IPS-18a (cell line): ENCODE results near the gene GRK6.
"Not testable (repeated sequence)": the region's sequence is repeated elsewhere in the genome, so short reads cannot be mapped to it uniquely, and the experiment has no call there.

Experiments used
- H3K27ac ChIP-seq: one replicate; pipeline ENCODE4 v1.5.1; 2013; ENCODE audit warnings: low read length
- H3K27me3 ChIP-seq: one replicate; pipeline ENCODE4 v1.6.1; 2013; ENCODE audit warnings: mild to moderate bottlenecking, low read length; ENCODE audit not compliant: control insufficient read depth, insufficient read depth
- H3K36me3 ChIP-seq: one replicate; pipeline ENCODE4 v1.6.1; 2013; ENCODE audit warnings: low read depth, low read length; ENCODE audit not compliant: control insufficient read depth
- H3K4me1 ChIP-seq: one replicate; pipeline ENCODE4 v1.6.1; 2013; ENCODE audit warnings: low read depth, low read length; ENCODE audit not compliant: control insufficient read depth
- H3K4me3 ChIP-seq: one replicate; pipeline ENCODE4 v1.5.1; 2013; ENCODE audit warnings: low read length
- H3K9ac ChIP-seq: one replicate; pipeline ENCODE4 v1.6.1; 2013; ENCODE audit warnings: mild to moderate bottlenecking, low read length, moderate library complexity
- H3K9me3 ChIP-seq: one replicate; pipeline ENCODE4 v1.6.1; 2013; ENCODE audit warnings: low read depth, low read length; ENCODE audit not compliant: control insufficient read depth

GRK6 gene

GRCh38 chr5:177417081-177417480 lies 9.4 kb upstream of the GRK6 start:
- H3K9ac ChIP-seq, H3K4me3 ChIP-seq, H3K9me3 ChIP-seq, H3K36me3 ChIP-seq, H3K27ac ChIP-seq, H3K4me1 ChIP-seq: not testable (repeated sequence)
- peaks cover 13% of the 10 kb centered on the region for H3K27me3 ChIP-seq

GRCh38 chr5:177419046-177419445 lies 7.4 kb upstream of the GRK6 start:
- no peak overlapping the region for H3K9ac ChIP-seq
- H3K27ac ChIP-seq: no peak overlapping the region
- no peak overlapping the region for H3K4me3 ChIP-seq
- no peaks in the 10 kb centered on the region for H3K36me3 ChIP-seq
- no peaks in the 10 kb centered on the region for H3K9me3 ChIP-seq
- no peaks in the 10 kb centered on the region for H3K4me1 ChIP-seq
- H3K27me3 ChIP-seq: peaks cover 3% of the 10 kb centered on the region

GRCh38 chr5:177420472-177420871 lies 6.0 kb upstream of the GRK6 start:
- not testable (repeated sequence) for H3K4me3 ChIP-seq, H3K27ac ChIP-seq, H3K27me3 ChIP-seq, H3K9me3 ChIP-seq, H3K9ac ChIP-seq, H3K4me1 ChIP-seq, H3K36me3 ChIP-seq

GRCh38 chr5:177421062-177421798 lies 5.2 kb upstream of the GRK6 start:
- Histone ChIP-seq H3K27ac (no peak overlapping the region), H3K27me3 (no peaks in the 10 kb centered on the region), H3K9ac (no peak overlapping the region), H3K4me3 (no peak overlapping the region), H3K4me1 (peaks cover 3% of the 10 kb centered on the region), H3K36me3 (no peaks in the 10 kb centered on the region), H3K9me3 (no peaks in the 10 kb centered on the region)

GRCh38 chr5:177423671-177424070 lies 2.8 kb upstream of the GRK6 start:
- Histone ChIP-seq H3K9ac (no peak overlapping the region), H3K4me3 (no peak overlapping the region), H3K9me3 (no peaks in the 10 kb centered on the region), H3K27me3 (no peaks in the 10 kb centered on the region), H3K4me1 (peaks cover 12% of the 10 kb centered on the region), H3K36me3 (no peaks in the 10 kb centered on the region), H3K27ac (no peak overlapping the region)

GRCh38 chr5:177425196-177425800 lies 1.2 kb upstream of the GRK6 start:
- Histone ChIP-seq H3K27ac (peak overlapping the region; percentile 75), H3K9me3 (no peaks in the 10 kb centered on the region), H3K36me3 (no peaks in the 10 kb centered on the region), H3K4me3 (peak overlapping the region; percentile 67), H3K9ac (peak overlapping the region; percentile 71), H3K27me3 (no peaks in the 10 kb centered on the region), H3K4me1 (peaks cover 12% of the 10 kb centered on the region)

GRCh38 chr5:177425801-177426565 lies 493 bp upstream of the GRK6 start:
- H3K9ac ChIP-seq: peak overlapping the region; percentile 71
- no peaks in the 10 kb centered on the region for H3K9me3 ChIP-seq
- H3K27ac ChIP-seq: peak overlapping the region; percentile 75
- H3K27me3 ChIP-seq: no peaks in the 10 kb centered on the region
- H3K4me1 ChIP-seq: peaks cover 12% of the 10 kb centered on the region
- peak overlapping the region; percentile 67 for H3K4me3 ChIP-seq
- H3K36me3 ChIP-seq: no peaks in the 10 kb centered on the region

GRCh38 chr5:177427211-177427822 lies 841 bp downstream of the GRK6 start:
- H3K9ac ChIP-seq: peak overlapping the region; percentile 86
- H3K27ac ChIP-seq: peak overlapping the region; percentile 8
- H3K4me1 ChIP-seq: peaks cover 12% of the 10 kb centered on the region
- H3K9me3 ChIP-seq: no peaks in the 10 kb centered on the region
- H3K36me3 ChIP-seq: peaks cover under 1% of the 10 kb centered on the region
- peak overlapping the region; percentile 73 for H3K4me3 ChIP-seq
- no peaks in the 10 kb centered on the region for H3K27me3 ChIP-seq

- H3K4me1 ChIP-seq: peaks cover 12% of the 10 kb centered on the region
- H3K36me3 ChIP-seq: peaks cover 8% of the 10 kb centered on the region
- no peak overlapping the region for H3K27ac ChIP-seq
- no peak overlapping the region for H3K9ac ChIP-seq
- H3K4me3 ChIP-seq: peak overlapping the region; percentile 73
- no peaks in the 10 kb centered on the region for H3K27me3 ChIP-seq
- no peaks in the 10 kb centered on the region for H3K9me3 ChIP-seq
These were observed 1.6 kb downstream of the GRK6 start for GRCh38 chr5:177427919-177428573.

GRCh38 chr5:177428574-177429217 lies 2.2 kb downstream of the GRK6 start:
- peaks cover 13% of the 10 kb centered on the region for H3K36me3 ChIP-seq
- H3K9me3 ChIP-seq: no peaks in the 10 kb centered on the region
- peaks cover 12% of the 10 kb centered on the region for H3K4me1 ChIP-seq
- H3K27ac ChIP-seq: no peak overlapping the region
- no peaks in the 10 kb centered on the region for H3K27me3 ChIP-seq
- no peak overlapping the region for H3K9ac ChIP-seq
- H3K4me3 ChIP-seq: no peak overlapping the region
